Amniotic epithelial cell (primary cell): Measurements from ENCODE around the gene MRPS11.
"Not testable (repeated sequence)": the region's sequence is repeated elsewhere in the genome, so short reads cannot be mapped to it uniquely, and the experiment has no call there.

Experiments
- DNase-seq: peaks from one replicate; pipeline ENCODE4 v3.0.0-alpha.2; 2010; ENCODE audit warnings: low read depth

MRPS11 gene

DNA sequence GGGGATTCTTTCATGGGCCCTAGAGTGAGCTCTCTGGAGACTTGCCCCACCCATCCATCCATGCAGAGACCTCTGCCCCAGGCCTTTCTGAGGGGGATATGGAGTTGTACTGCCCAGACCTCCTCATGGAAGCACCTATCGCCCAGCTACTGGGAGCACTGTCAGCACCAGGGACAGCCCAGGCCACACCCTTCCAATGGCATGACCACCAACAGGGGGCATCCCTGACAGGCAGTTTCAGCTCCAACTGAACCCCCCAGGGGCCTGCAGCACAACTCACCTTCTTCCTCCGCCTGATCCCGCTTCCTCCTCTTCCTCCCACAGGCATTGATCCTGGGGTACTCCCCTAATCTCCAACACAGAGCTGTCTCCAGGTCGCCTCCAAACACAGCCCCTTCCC, 21.8 kb downstream of the MRPS11 start:
- no peak for DNase-seq

DNA sequence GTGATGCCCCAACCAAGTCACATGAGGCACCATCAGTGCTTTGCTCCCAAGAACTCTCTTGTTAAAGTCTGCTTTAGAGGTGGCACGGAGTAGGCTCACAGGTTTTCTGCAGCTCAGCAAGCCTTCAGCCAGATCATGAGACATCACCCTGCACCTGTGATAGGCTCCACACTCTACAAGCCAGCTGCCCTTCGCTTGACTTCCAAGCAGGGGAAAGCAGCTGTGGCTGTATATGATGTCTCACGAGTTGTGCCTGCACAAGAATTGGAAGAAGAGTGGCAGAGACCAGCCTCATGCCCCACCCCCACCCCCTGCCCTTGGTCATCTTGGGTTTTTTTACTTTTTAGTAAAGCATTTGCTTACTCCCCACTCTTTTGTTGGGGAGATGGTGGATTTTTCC, 22.5 kb downstream of the MRPS11 start:
- no peak for DNase-seq

DNA sequence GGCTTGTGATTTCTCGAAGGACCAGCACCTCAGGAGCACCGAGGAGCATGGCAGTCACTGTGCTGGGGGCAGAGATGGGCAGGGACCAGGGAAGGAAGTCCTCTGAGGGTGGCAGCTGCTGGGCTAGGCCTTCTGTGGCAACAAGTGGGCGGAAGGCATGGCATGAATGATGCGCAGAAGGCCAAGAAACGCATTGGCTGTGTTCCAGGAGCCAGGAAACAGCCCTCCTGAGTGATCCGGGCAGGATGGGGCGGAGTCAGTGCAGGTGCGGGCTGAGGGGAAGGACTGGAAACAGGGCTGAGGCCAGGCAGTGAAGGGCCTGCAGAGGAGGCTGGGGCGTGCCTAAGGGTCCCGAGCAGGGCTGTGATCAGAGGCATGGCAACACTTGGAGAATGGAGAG, 23.6 kb downstream of the MRPS11 start:
- DNase-seq, result no peak

DNA sequence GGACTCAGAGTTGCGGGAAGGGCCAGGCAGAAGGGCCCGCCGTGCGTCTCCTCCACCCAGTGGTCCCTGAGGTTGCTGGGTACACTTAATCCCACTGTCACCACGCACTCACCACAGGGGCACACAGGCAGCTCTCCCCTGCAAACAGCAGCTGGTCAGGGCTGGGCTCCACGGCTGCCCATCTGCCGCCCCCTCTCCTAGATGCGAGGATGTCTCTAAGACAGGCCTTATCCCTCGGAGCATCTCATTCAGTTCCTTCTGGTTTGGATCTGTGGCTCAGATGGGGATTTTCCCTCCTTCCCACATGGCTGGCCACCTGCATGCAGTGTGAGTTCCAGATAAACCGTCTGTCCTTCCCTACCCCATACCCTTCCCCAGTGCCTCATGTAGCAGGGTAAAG, 26.3 kb downstream of the MRPS11 start:
- no peak for DNase-seq

DNA sequence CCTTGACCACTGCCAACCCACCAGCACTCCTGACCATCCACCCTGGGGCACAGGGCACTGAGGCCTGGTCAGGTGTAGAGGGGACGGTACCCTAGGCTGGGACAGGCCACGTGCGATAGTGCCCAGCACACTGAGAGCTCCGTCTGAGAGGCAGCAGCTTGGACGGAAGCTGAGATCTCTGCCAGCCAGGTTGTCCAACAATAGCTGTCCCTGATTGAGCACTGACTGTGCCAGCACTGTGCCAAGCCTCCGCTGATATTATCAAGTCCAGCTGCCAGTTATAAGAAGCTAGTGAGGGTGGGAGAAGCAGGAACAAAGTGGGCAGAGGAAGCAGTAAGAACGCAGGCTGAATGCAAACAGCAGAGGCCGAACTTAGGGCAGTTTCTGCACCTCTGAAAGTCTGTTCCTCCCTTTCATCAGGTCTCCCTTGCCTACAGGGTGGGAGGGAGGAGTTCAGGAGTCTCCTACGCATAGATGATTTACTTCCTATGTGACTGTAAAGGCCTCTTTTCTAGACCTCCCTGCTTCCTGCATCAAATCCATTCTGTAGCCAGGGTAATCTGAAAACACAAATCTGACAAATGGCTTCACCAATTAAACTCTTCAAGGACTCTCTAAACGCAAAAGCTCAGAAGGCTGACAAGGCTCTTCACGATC, 29.7 kb downstream of the MRPS11 start:
- no peak for DNase-seq

DNA sequence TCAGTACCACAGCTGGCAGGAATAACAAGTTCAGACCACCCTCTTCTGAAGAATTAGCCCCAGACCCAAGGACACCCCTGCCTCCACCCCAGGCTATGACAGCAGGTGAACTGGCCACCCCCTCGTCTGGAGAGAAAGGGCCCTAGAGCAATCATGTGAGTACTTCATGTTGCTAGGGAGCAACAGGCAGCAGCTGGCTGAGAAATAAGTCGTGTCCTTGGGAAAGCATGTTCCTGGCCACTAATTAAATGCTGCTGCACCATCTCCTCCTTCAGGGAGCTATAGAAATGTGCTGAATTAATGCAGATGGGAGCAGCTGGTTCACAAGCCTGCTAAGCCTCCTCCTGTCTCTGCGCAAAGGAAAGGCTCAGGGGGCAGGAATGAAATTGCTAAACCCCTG, 31.5 kb downstream of the MRPS11 start:
- no peak for DNase-seq

DNA sequence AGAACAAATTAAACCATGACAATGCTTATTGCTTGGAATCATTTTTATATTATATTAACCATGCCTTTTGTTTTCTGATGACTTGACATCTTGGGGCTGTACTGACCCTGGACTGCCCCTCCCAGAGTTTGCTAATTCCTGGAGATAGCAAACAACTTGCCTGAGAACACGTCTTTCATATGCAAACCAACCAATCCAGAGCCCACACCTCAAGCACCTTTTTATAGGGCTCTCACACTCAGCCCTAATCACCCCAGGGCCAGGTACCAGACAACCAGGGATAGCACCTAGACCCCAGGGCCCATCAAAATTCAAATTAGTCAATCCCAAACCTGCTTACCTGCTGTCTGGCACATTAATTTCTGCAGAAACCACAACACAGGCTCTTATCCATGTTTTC, 36.9 kb downstream of the MRPS11 start:
- no peak for DNase-seq

DNA sequence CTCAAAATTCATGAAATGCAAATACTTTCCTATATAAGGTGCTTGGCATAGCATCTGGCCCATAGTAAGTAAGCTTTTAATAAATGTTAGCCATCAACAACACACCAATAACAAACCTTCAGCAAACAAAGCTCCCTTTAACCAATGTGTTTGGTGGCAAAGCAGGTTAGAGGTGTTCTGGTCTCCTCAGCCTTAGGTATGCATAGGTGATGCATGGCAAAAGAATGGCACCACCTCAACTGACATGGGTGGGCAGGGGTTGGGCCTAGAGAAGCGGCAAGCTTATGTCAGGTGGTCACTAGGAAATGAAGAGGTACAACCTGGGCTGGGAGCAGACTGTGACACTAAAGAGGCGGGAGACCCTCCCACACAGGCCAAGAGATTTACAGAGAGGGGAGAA, 38.2 kb downstream of the MRPS11 start:
- no peak for DNase-seq

DNA sequence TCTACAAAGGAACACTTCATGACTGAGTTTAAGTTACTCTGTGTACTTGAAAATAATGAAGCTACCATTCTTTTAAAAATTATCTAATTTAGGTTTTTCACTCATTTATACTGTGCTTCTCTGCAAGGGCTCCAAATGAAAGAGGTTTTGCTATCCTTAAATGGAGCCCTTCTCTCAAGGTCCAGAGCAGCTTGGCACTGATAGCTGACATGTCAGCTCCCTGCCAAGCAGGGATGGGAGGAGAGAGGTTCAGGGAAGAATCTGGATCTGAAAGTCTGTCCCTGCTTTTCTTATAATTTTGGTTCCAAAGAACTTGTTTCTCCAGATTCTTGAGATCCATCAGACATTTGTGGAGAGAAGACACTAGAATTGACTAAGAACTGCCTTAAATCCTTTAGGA, 39.1 kb downstream of the MRPS11 start:
- no peak for DNase-seq

DNA sequence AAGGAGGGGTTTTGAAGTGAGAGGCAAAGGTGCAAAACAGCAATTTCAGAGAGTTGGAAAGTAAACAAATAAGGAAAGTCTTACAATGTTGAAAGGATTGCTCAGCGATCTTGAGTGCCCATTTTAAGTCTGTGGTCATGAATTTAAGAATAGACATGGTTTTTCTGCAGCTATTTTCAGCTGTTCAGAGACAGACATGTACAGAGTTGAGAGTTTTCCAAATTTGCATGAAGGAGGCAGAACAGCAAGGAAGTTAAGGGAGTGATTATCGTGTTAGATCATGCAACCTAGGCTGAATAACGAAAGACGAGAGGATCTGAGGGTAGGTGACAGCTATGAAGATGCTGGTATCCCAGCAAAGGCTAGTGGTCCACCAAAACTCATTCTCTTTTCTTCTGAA, 41.8 kb downstream of the MRPS11 start:
- DNase-seq, result no peak

DNA sequence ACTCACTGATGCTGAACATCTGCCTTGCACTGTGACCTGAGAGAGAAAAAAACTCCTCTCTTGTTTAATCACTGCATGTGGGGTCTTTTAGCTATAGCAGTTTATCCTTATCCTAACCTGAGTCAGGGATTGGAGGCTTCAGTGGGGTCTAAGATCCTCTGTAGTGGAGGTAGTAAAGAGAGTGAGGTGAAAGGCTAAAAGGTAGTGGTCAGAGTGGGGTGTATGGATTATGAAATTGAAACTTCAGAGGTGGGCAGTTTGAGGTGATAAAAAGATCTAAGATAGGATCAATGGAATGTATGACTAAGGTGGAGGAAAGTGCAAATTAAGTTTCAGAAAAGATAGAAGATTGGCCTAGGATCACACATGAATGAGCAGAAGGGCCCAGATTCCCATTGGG, 42.5 kb downstream of the MRPS11 start:
- no peak for DNase-seq

DNA sequence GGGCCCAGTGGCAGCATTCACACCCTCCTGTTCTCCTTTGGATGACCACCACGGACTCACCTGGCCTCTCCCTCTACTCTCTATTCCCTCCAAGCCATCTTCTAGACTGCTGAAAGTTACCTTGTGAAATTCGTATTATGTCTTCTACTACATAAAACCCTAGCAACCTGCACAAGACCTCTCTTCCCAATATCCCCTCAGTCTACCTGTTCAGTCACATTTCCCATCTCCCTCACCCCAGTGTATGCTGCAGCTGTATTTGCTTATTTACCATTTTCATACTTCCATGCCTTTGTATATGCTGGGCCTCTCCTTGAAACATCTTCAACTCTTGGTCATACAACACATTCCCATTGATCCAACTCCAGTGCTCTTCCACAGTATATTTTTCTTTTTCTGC, 43.7 kb downstream of the MRPS11 start:
- DNase-seq, result no peak

DNA sequence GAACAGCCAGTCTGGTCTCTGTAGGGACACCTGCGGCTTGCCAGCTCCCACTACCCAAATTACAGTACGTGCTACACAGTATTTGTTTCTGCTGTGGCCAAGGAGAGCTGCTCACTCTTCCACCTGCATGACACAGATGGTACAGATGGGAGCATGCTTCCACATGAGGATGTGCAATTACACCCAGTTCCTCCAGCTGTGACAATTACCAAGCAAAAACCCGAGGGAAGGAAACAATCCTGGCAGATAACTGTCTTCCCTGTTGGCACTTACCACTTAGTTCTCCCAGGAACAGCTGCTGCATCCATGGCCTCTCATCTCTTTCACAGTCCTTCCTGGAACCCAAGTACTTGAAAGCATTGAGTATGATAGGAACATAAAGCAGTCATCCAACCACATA, 44.6 kb downstream of the MRPS11 start:
- DNase-seq, result no peak

DNA sequence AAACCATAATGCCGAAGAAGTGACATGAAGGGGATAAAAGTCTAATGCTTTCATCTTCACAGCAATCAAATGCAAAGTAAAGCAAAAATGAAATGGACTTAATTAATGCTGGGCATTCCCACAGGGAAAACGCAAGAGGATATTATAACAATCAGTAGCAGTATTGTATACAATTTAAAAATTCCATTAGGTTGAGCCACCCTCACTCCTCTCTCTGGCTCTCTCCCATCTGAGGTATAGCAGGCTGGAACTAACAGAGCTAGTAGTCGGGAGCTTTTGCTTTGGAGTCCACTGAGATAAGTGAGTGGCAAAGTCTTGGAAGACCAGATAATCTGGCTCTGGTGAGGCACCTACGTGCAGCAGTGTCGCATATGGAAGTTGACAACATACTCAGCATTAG, 45.1 kb downstream of the MRPS11 start:
- peak; percentile 14 for DNase-seq

DNA sequence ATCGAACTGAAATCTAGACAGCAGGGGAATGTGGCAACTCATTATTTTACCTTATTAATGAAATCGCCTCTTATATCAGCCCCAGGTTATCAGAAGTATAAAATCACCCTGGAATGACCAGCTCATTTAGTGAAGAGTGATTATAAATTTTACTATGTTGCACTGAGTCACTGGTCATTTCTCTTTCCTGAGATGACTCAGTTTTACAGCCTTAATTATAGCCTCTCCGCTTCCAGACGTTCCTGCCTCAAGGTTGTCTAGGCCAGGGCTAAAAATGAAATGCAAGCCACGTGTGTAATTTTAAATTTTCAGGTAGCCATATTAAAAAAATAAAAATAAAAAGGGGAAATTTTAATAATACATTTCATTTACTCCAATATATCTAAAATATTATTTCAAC, 45.7 kb downstream of the MRPS11 start:
- DNase-seq, result peak; percentile 63

DNA sequence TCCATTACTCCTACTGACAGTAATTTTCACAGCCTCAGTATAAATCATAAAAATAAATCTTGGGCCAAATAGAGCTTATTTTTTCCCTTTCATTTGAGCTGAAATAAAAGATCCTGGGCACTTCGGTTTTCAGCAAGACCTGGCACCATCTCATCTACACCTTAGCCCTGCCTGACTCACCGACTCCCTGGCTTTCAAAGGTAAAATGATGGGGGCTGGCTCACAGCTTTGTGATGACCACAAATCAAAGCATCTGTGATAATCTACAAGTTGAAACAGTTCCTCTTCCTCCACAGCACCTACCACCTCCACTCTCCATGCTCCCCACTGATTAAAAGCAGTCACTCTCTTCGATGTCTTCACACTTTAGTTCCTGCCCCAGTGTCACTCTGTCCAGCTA, 51.4 kb downstream of the MRPS11 start:
- no peak for DNase-seq

DNA sequence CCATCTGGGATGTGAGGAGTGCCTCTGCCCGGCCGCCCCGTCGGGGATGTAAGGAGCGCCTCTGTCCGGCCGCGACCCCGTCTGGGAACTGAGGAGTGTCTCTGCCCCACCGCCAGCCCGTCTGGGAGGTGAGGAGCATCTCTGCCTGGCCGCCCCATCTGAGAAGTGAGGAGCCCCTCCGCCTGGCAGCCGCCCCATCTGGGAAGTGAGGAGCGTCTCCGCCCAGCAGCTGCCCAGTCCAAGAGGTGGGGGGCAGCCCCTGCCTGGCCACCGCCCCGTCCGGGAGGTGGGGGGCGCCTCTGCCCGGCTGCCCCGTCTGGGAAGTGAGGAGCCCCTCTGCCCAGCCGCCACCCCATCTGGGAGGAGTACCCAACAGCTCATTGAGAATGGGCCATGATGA, 56.6 kb downstream of the MRPS11 start:
- DNase-seq, result not testable (repeated sequence)

DNA sequence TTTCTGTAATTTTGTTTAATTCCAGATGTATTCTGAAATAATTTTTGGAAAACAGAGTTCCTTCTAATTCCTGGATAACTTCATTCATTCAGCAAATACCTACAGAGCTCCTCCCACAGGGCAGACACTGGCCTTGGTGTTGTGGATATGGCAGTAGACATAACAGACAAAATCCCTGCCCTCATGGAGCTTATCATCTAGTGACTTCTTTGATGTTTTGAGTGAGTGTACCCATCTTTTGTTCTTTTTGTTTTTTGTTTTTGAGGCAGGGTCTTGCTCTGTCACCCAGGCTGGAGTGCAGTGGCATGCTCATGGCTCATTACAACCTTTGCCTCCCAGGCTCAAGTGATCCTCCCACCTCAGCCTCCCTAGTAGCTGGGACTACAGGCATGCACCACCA, 57.9 kb downstream of the MRPS11 start:
- DNase-seq, result no peak

DNA sequence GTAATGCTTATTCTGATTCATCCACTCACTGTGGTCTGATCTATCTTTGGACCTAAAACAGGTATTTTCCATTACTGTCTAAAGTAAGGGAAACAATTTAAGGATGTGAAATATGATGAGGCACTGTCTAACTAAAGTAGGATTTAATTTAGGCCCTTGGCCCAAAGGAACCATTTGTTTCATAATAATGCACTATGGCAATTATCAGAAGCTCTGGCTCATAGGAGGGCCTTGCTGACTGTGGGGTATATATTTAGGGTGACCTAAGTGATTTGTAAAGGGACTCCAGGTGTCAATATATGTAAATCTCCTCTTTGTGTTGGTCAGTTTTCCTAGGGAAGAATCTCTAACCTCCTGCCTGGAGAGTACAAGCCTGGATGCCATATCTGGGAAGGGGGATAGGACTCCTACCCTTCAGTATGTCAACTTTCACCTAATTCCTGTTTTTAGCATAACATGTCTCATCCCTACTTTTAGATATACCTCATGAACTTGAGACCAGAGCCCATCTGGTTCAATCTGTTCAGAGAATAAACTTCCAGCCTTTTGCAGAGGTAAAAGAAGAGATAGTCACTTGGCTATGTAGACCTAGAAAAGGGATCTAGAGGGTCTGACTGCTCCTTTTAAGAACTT, 58.9 kb downstream of the MRPS11 start:
- DNase-seq, result no peak

DNA sequence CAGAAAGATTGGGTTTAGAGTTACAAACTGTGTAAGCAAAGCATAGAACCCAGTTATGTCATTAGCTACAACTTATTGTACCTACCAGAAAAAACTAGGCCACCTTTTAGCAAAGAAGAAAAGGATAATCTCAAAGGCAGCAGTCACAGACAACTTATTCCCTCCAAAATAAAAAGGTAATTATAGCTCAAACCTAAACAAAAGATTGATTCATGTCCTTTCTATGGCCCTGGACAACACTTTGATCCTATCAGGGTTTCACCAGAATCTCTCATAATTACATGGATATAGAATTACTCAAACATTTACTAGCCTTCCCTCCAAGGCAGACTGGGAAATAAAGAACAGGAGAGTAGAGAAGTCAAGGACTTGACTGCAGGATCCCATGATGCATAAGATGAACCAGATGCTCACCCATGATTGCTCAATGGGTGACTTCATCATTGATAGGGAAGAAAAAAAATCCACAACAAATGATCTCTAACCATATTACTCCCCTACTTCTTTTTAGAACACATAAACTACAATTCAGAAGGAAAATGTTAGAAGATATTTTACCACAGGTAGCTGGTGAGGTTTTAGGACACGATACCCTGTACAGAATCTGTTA, 61.6 kb downstream of the MRPS11 start:
- DNase-seq, result peak; percentile 88
